ENCODE measurements around the gene CREM.

GRCh38 chr10:35188954-35189353 is 62.3 kb downstream of the CREM start:
- TF ChIP-seq, protein P1, sequence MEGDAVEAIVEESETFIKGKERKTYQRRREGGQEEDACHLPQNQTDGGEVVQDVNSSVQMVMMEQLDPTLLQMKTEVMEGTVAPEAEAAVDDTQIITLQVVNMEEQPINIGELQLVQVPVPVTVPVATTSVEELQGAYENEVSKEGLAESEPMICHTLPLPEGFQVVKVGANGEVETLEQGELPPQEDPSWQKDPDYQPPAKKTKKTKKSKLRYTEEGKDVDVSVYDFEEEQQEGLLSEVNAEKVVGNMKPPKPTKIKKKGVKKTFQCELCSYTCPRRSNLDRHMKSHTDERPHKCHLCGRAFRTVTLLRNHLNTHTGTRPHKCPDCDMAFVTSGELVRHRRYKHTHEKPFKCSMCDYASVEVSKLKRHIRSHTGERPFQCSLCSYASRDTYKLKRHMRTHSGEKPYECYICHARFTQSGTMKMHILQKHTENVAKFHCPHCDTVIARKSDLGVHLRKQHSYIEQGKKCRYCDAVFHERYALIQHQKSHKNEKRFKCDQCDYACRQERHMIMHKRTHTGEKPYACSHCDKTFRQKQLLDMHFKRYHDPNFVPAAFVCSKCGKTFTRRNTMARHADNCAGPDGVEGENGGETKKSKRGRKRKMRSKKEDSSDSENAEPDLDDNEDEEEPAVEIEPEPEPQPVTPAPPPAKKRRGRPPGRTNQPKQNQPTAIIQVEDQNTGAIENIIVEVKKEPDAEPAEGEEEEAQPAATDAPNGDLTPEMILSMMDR (IDR thresholded peaks at IDR 0.05): no peak
- no peak for TF ChIP-seq EP300 (IDR thresholded peaks at IDR 0.05; ENCODE audit: borderline replicate concordance in 1 of 2, low read depth in 1 of 2, low read length in 1 of 2)
- TF ChIP-seq RXRA (IDR thresholded peaks at IDR 0.05; ENCODE audit: borderline replicate concordance, low read depth): no peak
- no peak for TF ChIP-seq MAX (IDR thresholded peaks at IDR 0.05; ENCODE audit: low read depth)
- TF ChIP-seq SIN3A (IDR thresholded peaks at IDR 0.05; ENCODE audit: borderline replicate concordance, low read depth, low read length): no peak
- no peak for TF ChIP-seq NRF1 (IDR thresholded peaks at IDR 0.05; ENCODE audit: low read depth, low read length)
- TF ChIP-seq POLR2AphosphoS5 (IDR thresholded peaks at IDR 0.05; ENCODE audit: low read depth, low read length): no peak
- no peak for TF ChIP-seq YY1 (IDR thresholded peaks at IDR 0.05; ENCODE audit: low read depth)
- TF ChIP-seq CHD2 (IDR thresholded peaks at IDR 0.05; ENCODE audit: low read length, partially characterized antibody): no peak
- TF ChIP-seq, protein P2, sequence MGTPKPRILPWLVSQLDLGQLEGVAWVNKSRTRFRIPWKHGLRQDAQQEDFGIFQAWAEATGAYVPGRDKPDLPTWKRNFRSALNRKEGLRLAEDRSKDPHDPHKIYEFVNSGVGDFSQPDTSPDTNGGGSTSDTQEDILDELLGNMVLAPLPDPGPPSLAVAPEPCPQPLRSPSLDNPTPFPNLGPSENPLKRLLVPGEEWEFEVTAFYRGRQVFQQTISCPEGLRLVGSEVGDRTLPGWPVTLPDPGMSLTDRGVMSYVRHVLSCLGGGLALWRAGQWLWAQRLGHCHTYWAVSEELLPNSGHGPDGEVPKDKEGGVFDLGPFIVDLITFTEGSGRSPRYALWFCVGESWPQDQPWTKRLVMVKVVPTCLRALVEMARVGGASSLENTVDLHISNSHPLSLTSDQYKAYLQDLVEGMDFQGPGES (IDR thresholded peaks at IDR 0.05; ENCODE audit: low read depth, low read length): no peak
